Type B pancreatic cell (in vitro differentiated cells): ENCODE data around the gene RWDD4. TPM values are rescaled to one million over a fixed set of nuclear protein-coding genes. Genes with fewer than 3 reads are reported as not detected.

ENCODE experiments used
- DNase-seq: peaks from one replicate; pipeline ENCODE4 v3.0.0; 2021; ENCODE audit warnings: mixed read lengths; ENCODE audit not compliant: unreplicated experiment; ENCODE audit errors: extremely low spot score
- H3K27ac Mint-ChIP-seq: 2 replicates; pipeline ENCODE4 v1.8.0; 2021; ENCODE audit warnings: mild to moderate bottlenecking, mixed read lengths
- H3K27me3 Mint-ChIP-seq: 2 replicates; pipeline ENCODE4 v1.8.0; 2021; ENCODE audit warnings: mixed read lengths
- H3K36me3 Mint-ChIP-seq: 2 replicates; pipeline ENCODE4 v1.8.0; 2021; ENCODE audit warnings: mixed read lengths
- H3K4me1 Mint-ChIP-seq: one replicate; pipeline ENCODE4 v1.8.0; 2021; ENCODE audit warnings: mixed read lengths; ENCODE audit not compliant: unreplicated experiment
- H3K4me3 Mint-ChIP-seq: 2 replicates; pipeline ENCODE4 v1.8.0; 2021; ENCODE audit warnings: mild to moderate bottlenecking, mixed read lengths
- H3K9me3 Mint-ChIP-seq: 2 replicates; pipeline ENCODE4 v1.8.0; 2021; ENCODE audit warnings: mixed read lengths
- CTCF ChIP-seq: fragments of 200-600 bp; sonication (generic); conservative IDR thresholded peaks from 2 replicates; pipeline ENCODE4 v1.5.0; 2021; ENCODE audit warnings: antibody characterized with exemption, mild to moderate bottlenecking
- long read RNA-seq: library from polyadenylated mRNA; unstranded; transcript quantifications from one replicate; pipeline ENCODE4 v2.0.0, GENCODE V29; 2020
- total RNA-seq: library from RNA; stranded (reverse); gene quantifications from 2 replicates; pipeline ENCODE4 v1.2.1, GENCODE V29; 2021; ENCODE audit warnings: low replicate concordance

The RWDD4 gene
- total RNA-seq: 20.5 and 23.6 TPM in 2 replicates
- long read RNA-seq, transcript RWDD4-202 (7 exons, 2,590 nt): major isoform, 67 of 83 reads
- long read RNA-seq, partial matches to known transcripts: 1 of 83 reads
- long read RNA-seq, other reads (novel, unspliced or antisense): 15 of 83 reads

GRCh38 chr4:183659029-183659871, at the start of gene RWDD4, which contains the start of gene TRAPPC11:
Gene RWDD4, minus strand, starts transcription at chr4:183659185. Its CDS starts 233 bp downstream, at chr4:183658952.
Gene TRAPPC11, plus strand, starts transcription at chr4:183659293. Its CDS starts 4,575 bp downstream, at chr4:183663868.
- H3K27me3 Mint-ChIP-seq: no peaks in the 10 kb centered on the region
- H3K27ac Mint-ChIP-seq: peak within 1 kb of the TSS; percentile 92
- H3K36me3 Mint-ChIP-seq: peaks cover 16% of the 10 kb centered on the region
- H3K9me3 Mint-ChIP-seq: no peaks in the 10 kb centered on the region
- H3K4me1 Mint-ChIP-seq: peaks cover 17% of the 10 kb centered on the region
- DNase-seq: peak; percentile 96
- peak within 1 kb of the TSS; percentile 90 for H3K4me3 Mint-ChIP-seq
- peak; percentile 58 for TF ChIP-seq CTCF

- no peak overlapping the region for H3K27ac Mint-ChIP-seq
These were observed 43.5 kb upstream of the RWDD4 start for GRCh38 chr4:183702492-183702891.

GRCh38 chr4:183700407-183700806, 41.4 kb upstream of the RWDD4 start:
- no peak overlapping the region for H3K4me3 Mint-ChIP-seq
- no peak overlapping the region for H3K27ac Mint-ChIP-seq
- peaks cover 61% of the 10 kb centered on the region for H3K36me3 Mint-ChIP-seq
- no peak for TF ChIP-seq CTCF
- H3K4me1 Mint-ChIP-seq: no peaks in the 10 kb centered on the region
- no peak for DNase-seq
- H3K27me3 Mint-ChIP-seq: no peaks in the 10 kb centered on the region
- H3K9me3 Mint-ChIP-seq: no peaks in the 10 kb centered on the region

More at GRCh38 chr4:183702492-183702891, 43.5 kb upstream of the RWDD4 start:
- TF ChIP-seq CTCF: no peak
- Mint-ChIP-seq H3K27me3 (no peaks in the 10 kb centered on the region), H3K36me3 (peaks cover 63% of the 10 kb centered on the region), H3K9me3 (no peaks in the 10 kb centered on the region), H3K4me1 (no peaks in the 10 kb centered on the region), H3K4me3 (no peak overlapping the region)
- no peak for DNase-seq

- no peaks in the 10 kb centered on the region for H3K27me3 Mint-ChIP-seq
- no peaks in the 10 kb centered on the region for H3K9me3 Mint-ChIP-seq
- H3K4me3 Mint-ChIP-seq: no peak overlapping the region
- H3K4me1 Mint-ChIP-seq: no peaks in the 10 kb centered on the region
- TF ChIP-seq CTCF: no peak
- no peak for DNase-seq
- peaks cover 55% of the 10 kb centered on the region for H3K36me3 Mint-ChIP-seq
- no peak overlapping the region for H3K27ac Mint-ChIP-seq
These were observed 39.9 kb upstream of the RWDD4 start for GRCh38 chr4:183698909-183699308.

GRCh38 chr4:183691897-183692296, 32.9 kb upstream of the RWDD4 start:
- Mint-ChIP-seq H3K9me3 (no peaks in the 10 kb centered on the region), H3K4me3 (no peak overlapping the region), H3K4me1 (no peaks in the 10 kb centered on the region), H3K27ac (no peak overlapping the region), H3K36me3 (peaks cover 35% of the 10 kb centered on the region), H3K27me3 (no peaks in the 10 kb centered on the region)
- DNase-seq: no peak
- no peak for TF ChIP-seq CTCF
